ENCODE results near the gene DDX55. TPM values are rescaled to one million over a fixed set of nuclear protein-coding genes. Genes with fewer than 3 reads are reported as not detected.

The DDX55 gene
- total RNA-seq, 6 experiments from 2014 or later = 13.4 to 18.4 (median 14.3) TPM

DNA sequence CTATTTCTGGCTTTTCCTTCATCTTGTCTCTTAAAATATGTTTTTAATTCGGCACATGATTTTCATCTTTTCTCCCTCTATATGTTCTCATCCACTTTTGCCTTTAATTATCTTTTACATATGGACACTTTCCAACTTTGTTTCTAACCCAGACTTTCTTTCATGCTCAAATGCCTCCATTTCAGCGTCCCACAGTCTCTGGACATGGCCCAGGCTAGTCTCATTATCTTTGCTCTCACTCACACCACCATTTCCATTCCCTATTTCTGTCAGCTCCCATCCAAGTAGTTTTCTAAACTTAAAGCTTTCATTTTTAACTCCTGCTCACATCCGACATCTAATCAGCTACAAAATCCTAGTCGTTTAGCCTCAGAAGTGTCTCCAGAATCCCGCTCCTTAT is 46.5 kb downstream of the DDX55 start:
- TF ChIP-seq, protein P1, sequence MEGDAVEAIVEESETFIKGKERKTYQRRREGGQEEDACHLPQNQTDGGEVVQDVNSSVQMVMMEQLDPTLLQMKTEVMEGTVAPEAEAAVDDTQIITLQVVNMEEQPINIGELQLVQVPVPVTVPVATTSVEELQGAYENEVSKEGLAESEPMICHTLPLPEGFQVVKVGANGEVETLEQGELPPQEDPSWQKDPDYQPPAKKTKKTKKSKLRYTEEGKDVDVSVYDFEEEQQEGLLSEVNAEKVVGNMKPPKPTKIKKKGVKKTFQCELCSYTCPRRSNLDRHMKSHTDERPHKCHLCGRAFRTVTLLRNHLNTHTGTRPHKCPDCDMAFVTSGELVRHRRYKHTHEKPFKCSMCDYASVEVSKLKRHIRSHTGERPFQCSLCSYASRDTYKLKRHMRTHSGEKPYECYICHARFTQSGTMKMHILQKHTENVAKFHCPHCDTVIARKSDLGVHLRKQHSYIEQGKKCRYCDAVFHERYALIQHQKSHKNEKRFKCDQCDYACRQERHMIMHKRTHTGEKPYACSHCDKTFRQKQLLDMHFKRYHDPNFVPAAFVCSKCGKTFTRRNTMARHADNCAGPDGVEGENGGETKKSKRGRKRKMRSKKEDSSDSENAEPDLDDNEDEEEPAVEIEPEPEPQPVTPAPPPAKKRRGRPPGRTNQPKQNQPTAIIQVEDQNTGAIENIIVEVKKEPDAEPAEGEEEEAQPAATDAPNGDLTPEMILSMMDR (IDR thresholded peaks at IDR 0.05) = no peak
- no peaks in the 10 kb centered on the region for H3K27me3 Mint-ChIP-seq (ENCODE audit: insufficient read depth)
- H3K9me3 Mint-ChIP-seq = no peaks in the 10 kb centered on the region
- H3K4me3 Mint-ChIP-seq = no peak overlapping the region
- no peak for DNase-seq
- peaks cover 5% of the 10 kb centered on the region; the same call in 1 of the 2 replicates for H3K36me3 Mint-ChIP-seq (ENCODE audit: low read depth)
- H3K27ac Mint-ChIP-seq = no peak overlapping the region
- no peaks in the 10 kb centered on the region for H3K4me1 Mint-ChIP-seq (ENCODE audit: low read depth)

DNA sequence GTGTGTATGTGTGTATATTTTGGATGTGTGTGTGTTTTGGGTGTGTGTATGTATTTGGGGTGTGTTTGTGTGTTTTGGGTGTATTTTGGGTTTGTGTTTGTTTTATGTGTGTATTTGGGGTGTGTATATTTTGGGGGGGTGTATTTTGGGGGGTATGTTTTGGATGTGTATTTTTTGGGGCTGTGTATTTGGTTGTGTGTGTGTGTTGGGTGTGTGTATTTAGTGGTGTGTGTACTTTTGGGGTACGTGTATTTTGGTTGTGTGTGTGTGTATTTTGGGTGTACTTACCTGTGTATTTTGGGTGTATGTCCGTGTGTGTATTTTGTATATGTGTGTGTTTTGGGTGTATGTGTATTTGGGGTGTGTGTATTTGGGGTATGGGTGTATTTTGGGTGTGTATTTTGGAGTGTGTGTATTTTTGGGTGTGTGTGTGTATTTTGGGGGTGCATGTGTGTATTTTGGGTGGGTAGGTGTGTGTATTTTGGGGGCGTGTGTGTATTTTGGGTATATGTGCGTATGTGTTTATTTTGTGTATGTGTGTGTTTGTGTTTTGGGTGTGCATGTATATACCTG is 52.3 kb downstream of the DDX55 start:
- TF ChIP-seq, protein P1 (IDR thresholded peaks at IDR 0.05) = no peak
- no peaks in the 10 kb centered on the region for H3K9me3 Mint-ChIP-seq

DNA sequence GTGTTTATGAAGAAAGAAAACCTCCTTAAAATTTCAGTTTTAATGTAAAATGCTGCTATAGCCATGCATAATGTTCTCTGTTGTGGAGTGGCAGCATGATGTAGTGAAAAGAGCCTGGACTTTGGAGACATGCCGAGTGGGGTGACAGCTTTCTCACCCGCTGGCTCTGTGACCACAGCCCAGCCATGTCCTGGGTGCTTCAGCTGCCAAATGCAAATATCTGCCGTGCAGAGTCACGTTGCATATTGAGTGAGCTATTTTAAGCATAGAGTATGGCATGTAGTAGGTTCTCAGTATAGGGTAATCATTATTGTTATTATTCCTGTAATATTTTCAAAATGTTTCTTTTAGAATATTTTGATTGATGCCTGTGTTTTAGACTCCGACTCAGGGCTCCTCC is 53.5 kb downstream of the DDX55 start:
- Mint-ChIP-seq H3K27me3 (ENCODE audit: insufficient read depth) (peaks cover 2% of the 10 kb centered on the region; the same call in 1 of the 2 replicates), H3K9me3 (no peaks in the 10 kb centered on the region), H3K4me3 (no peak overlapping the region), H3K4me1 (ENCODE audit: low read depth) (peaks cover 24% of the 10 kb centered on the region), H3K27ac (no peak overlapping the region), H3K36me3 (ENCODE audit: low read depth) (peaks cover 50% of the 10 kb centered on the region)
- DNase-seq = no peak
- TF ChIP-seq, protein P1 (IDR thresholded peaks at IDR 0.05) = no peak

More for the DNA sequence above, 52.3 kb downstream of the DDX55 start:
- Mint-ChIP-seq H3K4me1 (ENCODE audit: low read depth) (peaks cover 12% of the 10 kb centered on the region), H3K4me3 (no peak overlapping the region), H3K27me3 (ENCODE audit: insufficient read depth) (no peaks in the 10 kb centered on the region; the same call in 1 of the 2 replicates), H3K27ac (peak overlapping the region; percentile 3; the same call in 1 of the 2 replicates), H3K36me3 (ENCODE audit: low read depth) (peaks cover 42% of the 10 kb centered on the region)
- no peak for DNase-seq

DNA sequence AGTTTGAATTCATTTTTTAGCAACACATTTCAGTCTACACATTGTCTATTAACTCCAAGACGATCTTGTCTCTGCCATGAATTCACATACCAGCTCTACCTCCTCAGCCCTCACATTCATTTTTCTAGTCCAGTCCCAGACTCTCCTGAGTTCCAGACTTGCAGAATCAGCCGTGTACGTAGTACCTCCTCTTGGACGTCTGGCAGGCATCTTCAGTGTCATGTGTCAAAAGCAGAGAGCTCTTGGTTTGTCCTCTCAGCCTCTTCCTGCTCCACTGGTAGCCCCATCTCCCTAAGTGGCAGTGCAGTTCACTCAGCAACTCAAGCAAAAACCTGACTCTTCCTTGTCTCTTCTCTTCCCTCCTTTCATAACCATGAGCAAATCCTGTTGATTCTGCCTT is 54.5 kb downstream of the DDX55 start:
- no peak overlapping the region for H3K4me3 Mint-ChIP-seq

DNA sequence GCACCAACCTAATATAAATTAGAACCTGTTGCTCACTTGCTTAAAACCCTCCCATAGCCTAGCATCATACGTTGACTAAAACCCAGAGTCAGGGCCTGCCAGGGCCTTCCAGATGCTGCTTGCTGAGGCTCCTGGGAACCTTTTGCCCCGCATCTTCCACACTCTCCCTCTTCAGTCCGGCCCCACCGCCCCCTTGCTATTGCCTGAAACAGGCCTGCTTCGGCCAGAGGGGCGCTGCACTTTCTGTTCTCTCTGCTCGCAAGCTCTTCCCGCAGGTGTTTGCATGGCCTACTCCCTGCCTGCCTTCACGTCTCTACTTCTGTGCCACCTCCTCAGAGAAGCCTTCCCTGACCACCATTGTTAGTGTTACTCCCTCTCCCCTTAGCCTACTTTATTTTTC is 55.3 kb downstream of the DDX55 start:
- H3K9me3 Mint-ChIP-seq = no peaks in the 10 kb centered on the region
- peaks cover 33% of the 10 kb centered on the region for H3K4me1 Mint-ChIP-seq (ENCODE audit: low read depth)
- H3K36me3 Mint-ChIP-seq (ENCODE audit: low read depth) = peaks cover 45% of the 10 kb centered on the region
- TF ChIP-seq, protein P1 (IDR thresholded peaks at IDR 0.05) = no peak
- no peak for DNase-seq
- peaks cover 2% of the 10 kb centered on the region; the same call in 1 of the 2 replicates for H3K27me3 Mint-ChIP-seq (ENCODE audit: insufficient read depth)
- H3K4me3 Mint-ChIP-seq = no peak overlapping the region
- no peak overlapping the region for H3K27ac Mint-ChIP-seq

More for the DNA sequence above, 54.5 kb downstream of the DDX55 start:
- no peaks in the 10 kb centered on the region for H3K9me3 Mint-ChIP-seq
- TF ChIP-seq, protein P1 (IDR thresholded peaks at IDR 0.05) = no peak
- peaks cover 2% of the 10 kb centered on the region; the same call in 1 of the 2 replicates for H3K27me3 Mint-ChIP-seq (ENCODE audit: insufficient read depth)
- peaks cover 33% of the 10 kb centered on the region for H3K4me1 Mint-ChIP-seq (ENCODE audit: low read depth)
- H3K36me3 Mint-ChIP-seq (ENCODE audit: low read depth) = peaks cover 50% of the 10 kb centered on the region
- DNase-seq = no peak
- H3K27ac Mint-ChIP-seq = no peak overlapping the region

Measured in HFFc6 (cell line).